Measurements from ENCODE around the gene TMED1. TPM values are rescaled to one million over a fixed set of nuclear protein-coding genes. Genes with fewer than 3 reads are reported as not detected.

Gene TMED1
- total and polyA plus RNA-seq, 4 donors = 14.4 to 34.4 (median 23.5) TPM

DNA sequence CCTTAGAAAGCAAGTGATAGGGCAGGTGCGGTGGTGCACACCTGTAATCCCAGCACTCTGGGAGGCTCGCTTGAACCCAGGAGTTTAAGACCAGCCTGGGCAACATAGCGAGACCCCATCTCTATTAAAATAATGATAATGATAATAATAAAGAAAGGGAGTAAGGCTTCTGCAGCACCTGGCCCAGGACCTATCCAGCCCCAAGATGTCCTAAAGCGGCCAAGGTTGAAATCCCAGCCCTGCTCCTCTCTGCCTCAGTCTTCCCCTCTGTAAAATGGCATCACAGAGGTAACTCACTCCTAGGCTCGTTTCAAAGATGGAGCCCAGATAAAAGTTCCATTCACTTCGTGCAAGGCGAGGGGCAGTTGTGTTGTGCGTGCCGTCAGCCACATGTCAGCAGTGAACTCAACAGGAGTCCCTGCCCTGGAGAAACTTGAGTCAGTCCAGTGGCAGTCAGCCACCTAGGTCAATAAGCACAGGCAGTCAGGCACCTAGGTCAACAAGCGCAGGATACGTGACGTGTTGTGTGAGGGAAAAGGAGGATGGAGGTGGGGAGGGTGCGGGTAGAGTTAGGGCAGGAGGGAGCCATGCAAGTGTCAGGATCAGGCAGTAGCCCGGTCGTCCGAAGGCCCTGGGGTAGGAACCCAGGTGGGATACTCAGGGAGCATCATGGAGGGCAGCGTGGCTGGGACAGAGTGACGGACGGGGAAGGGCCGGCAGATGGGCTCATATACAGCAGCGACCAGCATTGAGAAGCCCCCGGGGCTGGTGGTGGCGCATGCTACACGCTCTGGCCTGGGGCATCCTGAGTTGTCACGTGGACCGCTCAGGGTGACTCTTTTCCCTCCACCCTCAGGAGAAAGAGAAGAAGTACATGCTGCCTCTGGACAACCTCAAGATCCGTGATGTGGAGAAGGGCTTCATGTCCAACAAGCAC lies 16.6 kb downstream of the TMED1 start:
- WGBS, 2 donors = 94% methylated on average over 26 to 27 of the region's 27 CpGs
- H3K4me3 ChIP-seq (ENCODE audit: low read length in 2 of 2) = no peak overlapping the region
- ATAC-seq (ENCODE audit: low FRiP score) = no peak
- no peaks in the 10 kb centered on the region for H3K27me3 ChIP-seq (ENCODE audit: control insufficient read depth in 1 of 2, insufficient read depth in 2 of 2, low read length in 1 of 2)
- no peak overlapping the region for H3K27ac ChIP-seq (ENCODE audit: low read depth in 1 of 2, low read length in 2 of 2)
- H3K4me1 ChIP-seq (ENCODE audit: control insufficient read depth in 1 of 2, insufficient read depth in 2 of 2, low read length in 2 of 2) = no peaks in the 10 kb centered on the region
- peaks cover 0 to 3% of the 10 kb centered on the region in 2 donors for H3K36me3 ChIP-seq (ENCODE audit: control insufficient read depth in 1 of 2, insufficient read depth in 2 of 2, low read length in 1 of 2)
- DNase-seq = no peak
- no peaks in the 10 kb centered on the region for H3K9me3 ChIP-seq (ENCODE audit: control insufficient read depth, low read length)
- intact Hi-C loops (cut with DNase I) = no loop called here

DNA sequence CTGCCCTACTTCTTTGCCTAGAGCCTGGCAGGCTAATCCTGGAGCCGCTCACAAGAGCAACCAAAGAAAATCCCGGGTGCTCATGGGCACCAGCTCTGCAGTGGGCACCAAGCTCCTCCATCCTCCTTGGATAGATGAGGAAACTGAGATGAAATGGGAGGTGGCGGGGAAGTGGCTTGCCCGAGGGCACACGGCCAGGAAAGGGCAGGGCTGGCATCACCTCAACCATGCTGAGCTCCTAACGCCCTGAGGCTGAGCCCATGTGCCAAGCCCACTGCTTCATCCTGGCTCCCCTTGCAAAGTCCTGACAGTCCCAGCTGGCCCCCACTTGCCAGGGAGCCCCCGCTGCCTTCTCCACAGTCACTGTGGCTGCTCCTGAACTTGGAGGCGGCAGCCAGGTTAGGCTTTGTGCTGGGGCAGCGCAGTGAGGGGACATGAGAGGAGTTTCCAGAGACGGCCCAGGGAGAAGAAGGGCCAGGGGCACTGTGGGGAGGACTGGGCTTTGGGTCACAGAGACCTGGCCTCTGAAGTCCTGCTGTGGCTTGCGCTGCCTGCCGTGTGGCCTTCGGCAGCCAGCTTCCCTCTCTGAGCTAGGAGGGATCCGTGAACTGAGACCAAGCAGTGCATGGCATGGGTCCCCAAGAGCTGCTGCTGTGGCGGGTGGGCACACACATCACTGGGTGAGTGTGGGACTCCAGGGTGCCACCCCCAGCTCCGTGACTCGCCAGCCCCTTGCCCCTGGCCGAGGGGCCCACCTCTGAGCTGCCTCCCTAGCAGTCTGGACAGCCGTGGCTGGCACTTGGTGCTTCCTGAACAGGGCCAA lies 17.5 kb downstream of the TMED1 start:
- Histone ChIP-seq H3K36me3 (ENCODE audit: control insufficient read depth in 1 of 2, insufficient read depth in 2 of 2, low read length in 1 of 2) (peaks cover 0 to 3% of the 10 kb centered on the region in 2 donors), H3K27ac (ENCODE audit: low read depth in 1 of 2, low read length in 2 of 2) (peak overlapping the region in 1 of 2 donors; percentile 73), H3K27me3 (ENCODE audit: control insufficient read depth in 1 of 2, insufficient read depth in 2 of 2, low read length in 1 of 2) (no peaks in the 10 kb centered on the region), H3K4me3 (ENCODE audit: low read length in 2 of 2) (no peak overlapping the region), H3K9me3 (ENCODE audit: control insufficient read depth, low read length) (no peaks in the 10 kb centered on the region), H3K4me1 (ENCODE audit: control insufficient read depth in 1 of 2, insufficient read depth in 2 of 2, low read length in 2 of 2) (no peaks in the 10 kb centered on the region)
- intact Hi-C loops (cut with DNase I) = no loop called here
- WGBS, 2 donors = 77 to 83% methylated on average over 19 of the region's 19 CpGs
- DNase-seq (no peak), ATAC-seq (ENCODE audit: low FRiP score) (no peak)

DNA sequence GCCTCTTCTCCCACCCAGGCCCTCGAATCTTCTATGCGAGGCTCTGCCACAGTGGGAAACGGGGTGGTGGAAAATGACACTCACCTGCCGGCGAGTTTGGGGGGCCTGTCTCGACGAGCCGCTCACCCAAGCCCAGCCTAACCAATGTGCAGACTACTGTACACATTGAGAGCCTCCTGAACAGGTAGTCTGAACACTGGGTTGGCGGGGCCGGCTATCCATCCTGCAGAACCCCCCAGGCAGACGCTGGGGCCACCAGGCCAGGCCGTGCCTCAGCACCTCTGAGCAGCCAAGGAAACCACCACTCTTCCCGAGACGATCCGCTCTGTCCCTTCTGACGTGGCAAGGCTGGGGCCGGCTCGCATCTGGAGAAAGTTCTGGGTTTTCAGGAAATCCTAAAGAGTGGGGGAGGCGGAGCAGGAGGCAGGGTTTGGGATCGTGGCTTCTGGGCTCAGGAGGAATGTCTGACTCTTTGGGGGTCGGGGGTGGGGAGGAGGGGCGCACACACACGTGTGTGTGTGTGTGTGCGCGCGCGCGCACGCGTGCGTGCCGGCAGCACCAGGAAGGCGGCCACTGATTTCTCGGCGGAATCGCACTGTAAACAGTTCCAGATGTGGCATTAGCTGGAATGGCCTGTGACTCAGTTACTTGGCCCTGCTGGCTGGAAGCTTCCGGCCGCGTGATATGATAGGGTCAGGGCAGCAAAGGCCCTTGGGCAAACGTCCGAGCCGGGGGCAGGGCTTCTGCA lies 18.5 kb downstream of the TMED1 start:
- no peak overlapping the region for H3K4me3 ChIP-seq (ENCODE audit: low read length in 2 of 2)
- H3K4me1 ChIP-seq (ENCODE audit: control insufficient read depth in 1 of 2, insufficient read depth in 2 of 2, low read length in 2 of 2) = no peaks in the 10 kb centered on the region
- H3K27me3 ChIP-seq (ENCODE audit: control insufficient read depth in 1 of 2, insufficient read depth in 2 of 2, low read length in 1 of 2) = no peaks in the 10 kb centered on the region
- no peaks in the 10 kb centered on the region for H3K9me3 ChIP-seq (ENCODE audit: control insufficient read depth, low read length)
- DNase-seq (peak; percentile 89 to 93), ATAC-seq (ENCODE audit: low FRiP score) (peak; percentile 86)
- intact Hi-C loops (cut with DNase I) = no loop called here
- 17 to 25% methylated on average over 42 of the region's 42 CpGs for WGBS, 2 donors
- peak overlapping the region; percentile 24 to 73 for H3K27ac ChIP-seq (ENCODE audit: low read depth in 1 of 2, low read length in 2 of 2)
- peaks cover 0 to 3% of the 10 kb centered on the region in 2 donors for H3K36me3 ChIP-seq (ENCODE audit: control insufficient read depth in 1 of 2, insufficient read depth in 2 of 2, low read length in 1 of 2)

DNA sequence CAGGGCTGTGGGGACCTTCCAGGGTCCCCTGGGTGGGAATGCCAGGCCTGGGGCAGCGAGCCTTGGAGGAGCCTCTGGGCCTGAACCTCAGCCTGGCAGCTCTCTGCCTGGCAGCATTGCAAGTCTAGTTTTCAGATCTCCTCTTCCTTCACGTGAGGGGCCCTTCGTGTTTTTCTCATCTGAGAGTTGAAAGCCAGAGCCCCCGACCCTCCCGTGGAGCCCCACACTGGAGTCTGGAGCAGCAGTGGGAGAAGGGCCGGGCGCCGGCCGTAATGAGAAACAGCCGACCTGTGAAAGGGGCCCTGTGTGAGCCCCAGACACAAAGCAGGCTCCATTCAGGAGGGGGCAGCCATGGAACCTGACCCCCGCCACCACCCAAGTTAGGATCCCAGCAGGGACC lies 19.3 kb downstream of the TMED1 start:
- intact Hi-C loops (cut with DNase I) = no loop called here
- H3K9me3 ChIP-seq (ENCODE audit: control insufficient read depth, low read length) = no peaks in the 10 kb centered on the region
- H3K4me3 ChIP-seq (ENCODE audit: low read length in 2 of 2) = no peak overlapping the region
- no peaks in the 10 kb centered on the region for H3K4me1 ChIP-seq (ENCODE audit: control insufficient read depth in 1 of 2, insufficient read depth in 2 of 2, low read length in 2 of 2)
- ATAC-seq (ENCODE audit: low FRiP score) = no peak
- 46 to 55% methylated on average over 10 to 11 of the region's 11 CpGs for WGBS, 2 donors
- H3K36me3 ChIP-seq (ENCODE audit: control insufficient read depth in 1 of 2, insufficient read depth in 2 of 2, low read length in 1 of 2) = peaks cover 0 to 3% of the 10 kb centered on the region in 2 donors
- no peak for DNase-seq
- H3K27me3 ChIP-seq (ENCODE audit: control insufficient read depth in 1 of 2, insufficient read depth in 2 of 2, low read length in 1 of 2) = no peaks in the 10 kb centered on the region
- peak overlapping the region in 1 of 2 donors; percentile 38 for H3K27ac ChIP-seq (ENCODE audit: low read depth in 1 of 2, low read length in 2 of 2)

DNA sequence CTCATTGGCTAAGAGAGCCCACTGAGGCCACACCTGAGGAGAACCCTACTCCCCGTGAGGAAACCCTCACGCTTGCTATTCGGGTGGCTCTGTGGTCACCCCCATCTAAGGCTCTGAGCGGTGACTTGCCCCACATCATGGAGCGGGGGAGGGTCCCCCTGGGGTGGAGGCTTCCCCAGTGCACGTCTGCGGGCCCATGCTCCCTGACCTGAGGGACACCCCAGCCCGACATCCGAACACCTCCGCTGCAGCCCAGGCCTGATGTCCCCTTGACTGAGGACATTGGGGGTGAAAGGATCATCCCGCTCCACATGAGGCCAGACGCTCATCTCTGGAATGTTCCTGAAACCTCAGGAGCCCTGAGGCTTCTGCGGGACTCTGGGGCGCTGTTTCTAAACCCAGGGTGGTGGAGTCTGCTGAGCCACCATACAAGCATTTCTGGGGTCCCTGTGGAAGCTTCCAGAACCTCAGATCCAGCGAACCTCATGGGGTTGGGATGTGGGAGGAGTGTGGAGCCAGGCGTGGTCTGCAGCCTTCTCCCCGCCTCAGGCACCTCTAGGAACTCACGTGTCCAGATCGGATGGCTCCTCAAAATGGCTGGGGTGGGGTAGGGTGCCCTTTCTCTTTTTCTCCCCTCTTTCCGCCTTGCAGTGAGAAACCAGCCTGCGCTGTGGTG lies 19.9 kb downstream of the TMED1 start:
- ATAC-seq (ENCODE audit: low FRiP score) (no peak), DNase-seq (no peak)
- no peak overlapping the region for H3K4me3 ChIP-seq (ENCODE audit: low read length in 2 of 2)
- intact Hi-C loops (cut with DNase I) = no loop called here
- peak overlapping the region in 1 of 2 donors; percentile 38 for H3K27ac ChIP-seq (ENCODE audit: low read depth in 1 of 2, low read length in 2 of 2)
- peaks cover 0 to 3% of the 10 kb centered on the region in 2 donors for H3K36me3 ChIP-seq (ENCODE audit: control insufficient read depth in 1 of 2, insufficient read depth in 2 of 2, low read length in 1 of 2)
- 80 to 84% methylated on average over 21 of the region's 21 CpGs for WGBS, 2 donors
- no peaks in the 10 kb centered on the region for H3K9me3 ChIP-seq (ENCODE audit: control insufficient read depth, low read length)
- H3K4me1 ChIP-seq (ENCODE audit: control insufficient read depth in 1 of 2, insufficient read depth in 2 of 2, low read length in 2 of 2) = no peaks in the 10 kb centered on the region
- no peaks in the 10 kb centered on the region for H3K27me3 ChIP-seq (ENCODE audit: control insufficient read depth in 1 of 2, insufficient read depth in 2 of 2, low read length in 1 of 2)

DNA sequence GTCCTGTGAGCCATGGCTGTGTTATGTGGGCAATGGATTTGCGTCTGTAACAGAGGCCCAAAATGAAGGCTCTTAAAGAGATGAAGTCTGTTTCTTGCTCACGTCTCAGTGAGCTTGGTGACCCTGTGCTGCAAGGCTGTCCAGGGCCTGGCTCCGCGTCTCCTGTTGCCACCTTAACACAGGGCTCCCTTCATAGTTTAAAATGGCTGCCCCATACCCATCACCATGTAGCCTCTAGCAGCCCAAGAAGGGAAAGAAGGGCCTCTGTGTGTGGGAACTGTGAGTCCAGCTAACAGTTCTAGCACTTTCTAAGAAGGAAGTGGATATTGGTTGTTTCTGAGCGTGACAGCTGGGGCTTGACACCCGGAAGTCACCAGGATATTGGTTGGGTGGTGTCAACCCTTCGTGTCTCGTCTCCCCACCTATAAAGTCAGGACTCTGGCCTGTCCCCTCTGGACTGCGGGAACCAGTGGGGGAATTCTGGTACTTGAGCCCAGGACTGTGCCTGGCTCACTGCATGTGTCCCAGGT lies 20.9 kb downstream of the TMED1 start:
- Histone ChIP-seq H3K27ac (ENCODE audit: low read depth in 1 of 2, low read length in 2 of 2) (no peak overlapping the region), H3K36me3 (ENCODE audit: control insufficient read depth in 1 of 2, insufficient read depth in 2 of 2, low read length in 1 of 2) (peaks cover 0 to under 1% of the 10 kb centered on the region in 2 donors), H3K4me1 (ENCODE audit: control insufficient read depth in 1 of 2, insufficient read depth in 2 of 2, low read length in 2 of 2) (no peaks in the 10 kb centered on the region), H3K9me3 (ENCODE audit: control insufficient read depth, low read length) (no peaks in the 10 kb centered on the region), H3K4me3 (ENCODE audit: low read length in 2 of 2) (no peak overlapping the region), H3K27me3 (ENCODE audit: control insufficient read depth in 1 of 2, insufficient read depth in 2 of 2, low read length in 1 of 2) (no peaks in the 10 kb centered on the region)
- ATAC-seq (ENCODE audit: low FRiP score) (no peak), DNase-seq (no peak)
- intact Hi-C loops (cut with DNase I) = no loop called here
- WGBS, 2 donors = 95 to 98% methylated on average over 9 of the region's 9 CpGs

DNA sequence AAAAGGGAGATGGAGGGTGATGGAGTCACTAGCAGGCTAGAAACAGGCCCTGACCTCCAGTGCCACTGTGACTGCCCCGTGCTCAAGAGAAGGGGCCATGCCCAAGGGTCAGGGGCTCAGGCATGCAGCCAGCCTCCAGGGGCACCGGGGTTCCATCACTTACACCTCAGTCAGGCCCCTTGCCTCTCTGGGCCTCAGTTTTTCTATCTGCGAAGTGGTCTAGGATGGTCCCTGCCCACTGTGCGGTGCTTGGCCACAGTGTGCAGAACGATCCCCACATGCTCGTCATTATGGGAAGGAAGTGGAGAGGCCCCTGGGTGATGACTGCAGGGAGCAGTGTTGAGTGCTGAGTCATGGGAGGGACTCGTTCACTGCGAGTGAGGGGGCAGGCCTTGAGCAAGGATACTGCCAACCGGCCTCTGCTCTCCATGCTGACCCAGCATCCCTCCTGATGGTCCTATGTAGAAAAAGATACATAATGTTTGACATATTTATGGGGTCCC lies 23.1 kb downstream of the TMED1 start:
- no peaks in the 10 kb centered on the region for H3K4me1 ChIP-seq (ENCODE audit: control insufficient read depth in 1 of 2, insufficient read depth in 2 of 2, low read length in 2 of 2)
- no peaks in the 10 kb centered on the region for H3K27me3 ChIP-seq (ENCODE audit: control insufficient read depth in 1 of 2, insufficient read depth in 2 of 2, low read length in 1 of 2)
- no peak overlapping the region for H3K4me3 ChIP-seq (ENCODE audit: low read length in 2 of 2)
- ATAC-seq (ENCODE audit: low FRiP score) = peak; percentile 55
- intact Hi-C loops (cut with DNase I) = no loop called here
- no peaks in the 10 kb centered on the region for H3K9me3 ChIP-seq (ENCODE audit: control insufficient read depth, low read length)
- peak in 1 of 2 donors; percentile 88 for DNase-seq
- 43 to 44% methylated on average over 9 of the region's 9 CpGs for WGBS, 2 donors
- peak overlapping the region in 1 of 2 donors; percentile 6 for H3K27ac ChIP-seq (ENCODE audit: low read depth in 1 of 2, low read length in 2 of 2)
- H3K36me3 ChIP-seq (ENCODE audit: control insufficient read depth in 1 of 2, insufficient read depth in 2 of 2, low read length in 1 of 2) = peaks cover 0 to 2% of the 10 kb centered on the region in 2 donors
